Measurements from ENCODE around the gene MAPK4. TPM values are rescaled to one million over a fixed set of nuclear protein-coding genes. Genes with fewer than 3 reads are reported as not detected.

The MAPK4 gene
- total RNA-seq, 1 experiment from 2014 or later: 0.21 TPM

GRCh38 chr18:50751490-50751889 lies 191.6 kb downstream of the MAPK4 start:
- TF ChIP-seq, protein P1, sequence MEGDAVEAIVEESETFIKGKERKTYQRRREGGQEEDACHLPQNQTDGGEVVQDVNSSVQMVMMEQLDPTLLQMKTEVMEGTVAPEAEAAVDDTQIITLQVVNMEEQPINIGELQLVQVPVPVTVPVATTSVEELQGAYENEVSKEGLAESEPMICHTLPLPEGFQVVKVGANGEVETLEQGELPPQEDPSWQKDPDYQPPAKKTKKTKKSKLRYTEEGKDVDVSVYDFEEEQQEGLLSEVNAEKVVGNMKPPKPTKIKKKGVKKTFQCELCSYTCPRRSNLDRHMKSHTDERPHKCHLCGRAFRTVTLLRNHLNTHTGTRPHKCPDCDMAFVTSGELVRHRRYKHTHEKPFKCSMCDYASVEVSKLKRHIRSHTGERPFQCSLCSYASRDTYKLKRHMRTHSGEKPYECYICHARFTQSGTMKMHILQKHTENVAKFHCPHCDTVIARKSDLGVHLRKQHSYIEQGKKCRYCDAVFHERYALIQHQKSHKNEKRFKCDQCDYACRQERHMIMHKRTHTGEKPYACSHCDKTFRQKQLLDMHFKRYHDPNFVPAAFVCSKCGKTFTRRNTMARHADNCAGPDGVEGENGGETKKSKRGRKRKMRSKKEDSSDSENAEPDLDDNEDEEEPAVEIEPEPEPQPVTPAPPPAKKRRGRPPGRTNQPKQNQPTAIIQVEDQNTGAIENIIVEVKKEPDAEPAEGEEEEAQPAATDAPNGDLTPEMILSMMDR (IDR thresholded peaks at IDR 0.05; ENCODE audit: unreplicated experiment): no peak
- H3K9me3 Mint-ChIP-seq (ENCODE audit: unreplicated experiment): no peaks in the 10 kb centered on the region
- POLR2A ChIA-PET: no interaction called here
- DNase-seq (ENCODE audit: unreplicated experiment): no peak
- no peak overlapping the region for H3K4me3 Mint-ChIP-seq (ENCODE audit: unreplicated experiment)
- intact Hi-C loops (cut with micrococcal nuclease): no loop called here
- CTCF ChIA-PET: interaction anchor here (0.7 kb wide), 1 partner anchor 13 kb away, joined by 3 read pairs; no protein-coding TSS in a partner anchor
- peaks cover 50% of the 10 kb centered on the region for H3K27me3 Mint-ChIP-seq (ENCODE audit: insufficient read depth, unreplicated experiment)
- BruUV-seq (replicated peaks): no TSS peak
- no peaks in the 10 kb centered on the region for H3K36me3 Mint-ChIP-seq (ENCODE audit: insufficient read depth, unreplicated experiment)
- H3K27ac Mint-ChIP-seq (ENCODE audit: low read depth, unreplicated experiment): no peak overlapping the region
- H3K4me1 Mint-ChIP-seq (ENCODE audit: insufficient read depth, unreplicated experiment): no peaks in the 10 kb centered on the region

- Mint-ChIP-seq H3K4me3 (ENCODE audit: unreplicated experiment) (no peak overlapping the region), H3K27me3 (ENCODE audit: insufficient read depth, unreplicated experiment) (peaks cover 54% of the 10 kb centered on the region), H3K4me1 (ENCODE audit: insufficient read depth, unreplicated experiment) (no peaks in the 10 kb centered on the region), H3K27ac (ENCODE audit: low read depth, unreplicated experiment) (no peak overlapping the region), H3K9me3 (ENCODE audit: unreplicated experiment) (no peaks in the 10 kb centered on the region), H3K36me3 (ENCODE audit: insufficient read depth, unreplicated experiment) (no peaks in the 10 kb centered on the region)
- intact Hi-C loops (cut with micrococcal nuclease): no loop called here
- no TSS peak for BruUV-seq (replicated peaks)
- no peak for DNase-seq (ENCODE audit: unreplicated experiment)
- TF ChIP-seq, protein P1 (IDR thresholded peaks at IDR 0.05; ENCODE audit: unreplicated experiment): no peak
- CTCF ChIA-PET: interaction anchor here (0.7 kb wide), 1 partner anchor 12 kb away, joined by 3 read pairs; no protein-coding TSS in a partner anchor
- POLR2A ChIA-PET: no interaction called here
Observed at GRCh38 chr18:50751947-50752346, 192.1 kb downstream of the MAPK4 start.

- ChIA-PET CTCF (no interaction called here), POLR2A (no interaction called here)
- Mint-ChIP-seq H3K9me3 (ENCODE audit: unreplicated experiment) (no peaks in the 10 kb centered on the region), H3K4me1 (ENCODE audit: insufficient read depth, unreplicated experiment) (no peaks in the 10 kb centered on the region), H3K4me3 (ENCODE audit: unreplicated experiment) (no peak overlapping the region), H3K27me3 (ENCODE audit: insufficient read depth, unreplicated experiment) (peaks cover 68% of the 10 kb centered on the region), H3K27ac (ENCODE audit: low read depth, unreplicated experiment) (no peak overlapping the region), H3K36me3 (ENCODE audit: insufficient read depth, unreplicated experiment) (no peaks in the 10 kb centered on the region)
- TF ChIP-seq, protein P1 (IDR thresholded peaks at IDR 0.05; ENCODE audit: unreplicated experiment): no peak
- intact Hi-C loops (cut with micrococcal nuclease): no loop called here
- no TSS peak for BruUV-seq (replicated peaks)
- no peak for DNase-seq (ENCODE audit: unreplicated experiment)
Observed at GRCh38 chr18:50753311-50753710, 193.4 kb downstream of the MAPK4 start.

GRCh38 chr18:50754297-50754696 lies 194.4 kb downstream of the MAPK4 start:
- BruUV-seq (replicated peaks): no TSS peak
- POLR2A ChIA-PET: no interaction called here

More at GRCh38 chr18:50754297-50754696, 194.4 kb downstream of the MAPK4 start:
- DNase-seq (ENCODE audit: unreplicated experiment): no peak
- Mint-ChIP-seq H3K27me3 (ENCODE audit: insufficient read depth, unreplicated experiment) (peaks cover 66% of the 10 kb centered on the region), H3K4me1 (ENCODE audit: insufficient read depth, unreplicated experiment) (no peaks in the 10 kb centered on the region), H3K27ac (ENCODE audit: low read depth, unreplicated experiment) (no peak overlapping the region), H3K36me3 (ENCODE audit: insufficient read depth, unreplicated experiment) (no peaks in the 10 kb centered on the region), H3K9me3 (ENCODE audit: unreplicated experiment) (no peaks in the 10 kb centered on the region), H3K4me3 (ENCODE audit: unreplicated experiment) (no peak overlapping the region)
- CTCF ChIA-PET: no interaction called here
- intact Hi-C loops (cut with micrococcal nuclease): no loop called here
- TF ChIP-seq, protein P1 (IDR thresholded peaks at IDR 0.05; ENCODE audit: unreplicated experiment): no peak
